Measurements from ENCODE around the gene SLC12A3. TPM values are rescaled to one million over a fixed set of nuclear protein-coding genes. Genes with fewer than 3 reads are reported as not detected.

SLC12A3 gene
- polyA plus RNA-seq, 4 donors: 1.3 to 37.8 (median 35.0) TPM

DNA sequence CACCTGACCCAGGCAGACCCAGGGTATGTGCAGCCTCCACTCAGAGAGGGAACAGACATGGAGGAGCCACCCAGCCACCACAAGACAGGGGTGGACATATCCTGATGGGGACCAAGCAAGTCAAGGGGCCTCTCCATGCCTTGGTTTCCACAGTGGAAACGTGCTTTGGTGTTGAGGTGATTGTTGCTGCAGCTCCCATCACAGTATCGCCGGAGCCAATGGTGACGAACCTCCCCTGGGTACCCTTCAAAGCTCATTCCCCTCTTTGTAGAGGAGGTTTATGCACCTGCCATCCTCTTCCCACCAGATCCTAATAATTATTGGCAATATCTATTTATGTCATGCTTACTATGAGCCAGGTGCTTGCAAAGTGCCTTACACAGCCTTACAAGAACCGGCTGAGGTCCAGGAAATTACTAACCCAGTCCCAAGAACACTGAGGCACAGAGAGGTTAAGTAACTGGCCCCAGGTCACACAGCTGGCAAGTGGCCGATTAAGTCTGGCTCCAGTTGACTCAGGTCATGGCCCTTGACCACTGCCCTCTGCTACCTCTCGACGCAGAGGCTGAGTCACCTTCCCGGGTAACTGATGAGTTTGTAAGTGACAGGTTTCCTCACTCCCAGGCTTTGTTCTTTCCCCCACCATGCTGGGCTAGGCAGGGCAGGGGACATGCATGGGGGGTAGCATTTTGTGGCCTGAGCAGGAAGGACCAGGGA is 20.6 kb downstream of the SLC12A3 start:
- no peak for DNase-seq (ENCODE audit: low read depth in 4 of 4, low spot score in 3 of 4)

DNA sequence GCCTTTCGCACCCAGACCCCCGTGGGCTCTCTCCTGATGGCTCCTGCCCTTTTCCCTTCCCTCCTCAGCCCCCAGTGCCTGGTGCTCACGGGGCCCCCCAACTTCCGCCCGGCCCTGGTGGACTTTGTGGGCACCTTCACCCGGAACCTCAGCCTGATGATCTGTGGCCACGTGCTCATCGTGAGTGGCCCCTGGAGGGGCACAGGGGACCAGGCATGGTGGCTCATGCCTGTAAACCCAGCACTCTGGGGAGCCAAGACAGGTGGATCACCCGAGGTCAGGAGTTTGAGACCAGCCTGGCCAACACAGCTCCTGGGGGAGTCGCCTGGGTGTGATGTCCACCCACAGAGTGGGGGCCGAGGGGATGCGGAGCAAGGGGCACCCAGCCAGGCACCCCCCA is 21.3 kb downstream of the SLC12A3 start:
- no peak for DNase-seq (ENCODE audit: low read depth in 4 of 4, low spot score in 3 of 4)

DNA sequence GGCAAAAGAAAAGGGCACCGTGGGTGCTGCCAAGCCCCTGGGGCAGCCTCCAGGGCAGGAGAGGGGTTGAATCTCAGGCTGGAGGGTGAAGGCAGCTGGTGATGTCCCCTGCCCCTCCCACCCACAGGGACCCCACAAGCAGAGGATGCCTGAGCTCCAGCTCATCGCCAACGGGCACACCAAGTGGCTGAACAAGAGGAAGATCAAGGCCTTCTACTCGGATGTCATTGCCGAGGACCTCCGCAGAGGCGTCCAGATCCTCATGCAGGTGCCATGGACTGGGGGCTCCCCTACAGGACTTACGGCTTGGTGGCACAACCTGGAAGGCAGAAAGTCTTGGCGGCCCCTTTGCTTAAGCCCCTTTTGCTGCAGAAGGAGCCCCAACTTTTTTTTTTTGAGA is 21.8 kb downstream of the SLC12A3 start:
- no peak for DNase-seq (ENCODE audit: low read depth in 4 of 4, low spot score in 3 of 4)

DNA sequence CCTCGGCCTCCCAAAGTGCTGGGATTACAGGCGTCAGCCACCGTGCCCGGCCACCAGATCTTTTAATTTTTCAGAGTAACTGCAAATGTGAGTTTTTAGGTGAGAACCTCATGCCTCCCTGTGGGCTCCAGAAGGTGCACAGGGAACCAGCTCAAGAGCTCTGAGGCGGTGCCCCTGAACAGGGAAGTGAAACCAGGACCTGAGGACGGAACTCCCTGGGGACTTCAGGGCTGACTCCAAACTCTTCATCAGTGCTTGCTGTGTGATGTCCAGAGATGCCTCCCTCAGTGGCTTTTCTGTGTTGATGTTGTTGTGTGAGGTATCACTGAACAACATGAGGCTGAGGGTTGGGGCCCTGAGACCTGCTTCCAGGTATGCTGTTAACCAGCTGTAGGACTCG is 23.8 kb downstream of the SLC12A3 start:
- DNase-seq (ENCODE audit: low read depth in 4 of 4, low spot score in 3 of 4): no peak

DNA sequence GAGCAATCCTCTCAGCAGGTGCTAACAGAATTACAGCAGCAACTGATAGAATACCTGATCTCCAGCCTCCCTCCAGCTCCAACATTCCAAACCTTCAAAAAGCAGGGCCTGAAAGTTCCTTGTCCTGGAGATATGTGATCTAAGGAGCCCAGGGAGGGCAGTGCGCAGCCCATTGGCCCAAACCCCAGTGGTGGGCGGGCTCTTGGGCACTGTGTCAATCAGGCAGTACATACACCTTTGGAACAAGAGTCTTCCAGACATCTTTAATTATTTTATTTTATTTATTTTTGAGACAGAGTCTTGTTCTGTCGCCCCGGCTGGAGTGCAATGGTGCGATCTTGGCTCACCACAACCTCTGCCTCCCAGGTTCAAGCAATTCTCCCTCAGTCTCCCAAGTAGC is 24.2 kb downstream of the SLC12A3 start:
- no peak for DNase-seq (ENCODE audit: low read depth in 4 of 4, low spot score in 3 of 4)

DNA sequence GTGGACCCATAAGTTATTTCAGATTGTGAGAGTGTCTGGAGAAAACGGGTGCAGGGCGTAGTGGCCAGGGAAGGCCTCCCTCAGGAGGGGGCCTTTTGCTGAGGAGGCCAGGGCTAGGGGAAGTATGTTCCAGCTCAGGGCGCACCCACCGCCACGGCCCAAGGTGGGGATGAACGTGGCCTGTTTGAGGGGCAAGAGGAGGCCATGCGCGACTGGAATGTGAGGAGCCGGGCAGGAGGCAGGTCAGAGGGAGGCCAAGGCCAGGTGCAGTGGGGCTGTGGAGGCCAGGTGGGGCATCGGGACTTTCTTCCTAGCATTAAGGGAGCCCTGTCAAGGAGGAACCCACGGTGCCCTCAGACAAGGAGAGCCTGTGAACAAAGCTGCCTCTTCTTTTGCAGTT is 26.7 kb downstream of the SLC12A3 start:
- no peak for DNase-seq (ENCODE audit: low read depth in 4 of 4, low spot score in 3 of 4)

DNA sequence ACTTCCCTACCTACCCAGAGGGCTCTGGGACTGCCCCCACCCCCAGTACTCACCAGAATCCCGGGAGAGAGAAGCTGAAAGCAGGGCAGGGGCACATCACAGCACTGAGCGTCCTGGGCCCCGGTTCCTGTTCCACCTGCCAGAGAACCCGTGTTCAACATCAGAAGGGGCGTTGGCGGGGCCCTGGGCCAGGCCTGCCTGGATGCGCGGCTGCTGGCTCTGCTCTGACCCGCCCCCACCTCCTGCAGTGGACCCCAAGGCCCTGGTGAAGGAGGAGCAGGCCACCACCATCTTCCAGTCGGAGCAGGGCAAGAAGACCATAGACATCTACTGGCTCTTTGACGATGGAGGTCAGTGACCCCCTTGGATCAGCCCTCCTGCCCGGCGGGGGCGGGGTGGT is 27.7 kb downstream of the SLC12A3 start:
- no peak for DNase-seq (ENCODE audit: low read depth in 4 of 4, low spot score in 3 of 4)

DNA sequence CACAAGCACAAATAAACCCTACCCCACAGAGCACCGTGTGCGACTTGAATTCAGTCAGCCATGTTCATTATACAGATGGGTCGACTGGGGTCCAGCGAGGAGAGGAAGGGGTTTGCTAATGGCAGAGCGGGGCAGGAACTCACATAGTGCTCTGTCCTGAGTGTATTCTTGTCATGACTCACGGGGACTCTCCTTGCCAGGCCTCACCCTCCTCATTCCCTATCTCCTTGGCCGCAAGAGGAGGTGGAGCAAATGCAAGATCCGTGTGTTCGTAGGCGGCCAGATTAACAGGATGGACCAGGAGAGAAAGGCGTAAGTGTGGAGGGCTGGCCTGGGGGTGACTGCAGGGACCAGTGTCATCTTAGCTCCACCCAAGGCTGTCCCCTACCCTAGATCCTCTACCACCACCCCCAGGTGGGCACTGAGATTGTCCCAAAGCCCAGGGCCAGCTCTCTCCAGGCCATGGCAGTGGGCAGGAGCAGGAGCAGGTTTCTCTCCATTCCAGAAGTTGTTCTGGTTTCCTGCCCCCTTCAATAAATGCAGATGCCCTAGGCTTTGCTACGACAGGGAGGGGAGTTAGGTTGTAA is 29.4 kb downstream of the SLC12A3 start:
- DNase-seq (ENCODE audit: low read depth in 4 of 4, low spot score in 3 of 4): no peak

DNA sequence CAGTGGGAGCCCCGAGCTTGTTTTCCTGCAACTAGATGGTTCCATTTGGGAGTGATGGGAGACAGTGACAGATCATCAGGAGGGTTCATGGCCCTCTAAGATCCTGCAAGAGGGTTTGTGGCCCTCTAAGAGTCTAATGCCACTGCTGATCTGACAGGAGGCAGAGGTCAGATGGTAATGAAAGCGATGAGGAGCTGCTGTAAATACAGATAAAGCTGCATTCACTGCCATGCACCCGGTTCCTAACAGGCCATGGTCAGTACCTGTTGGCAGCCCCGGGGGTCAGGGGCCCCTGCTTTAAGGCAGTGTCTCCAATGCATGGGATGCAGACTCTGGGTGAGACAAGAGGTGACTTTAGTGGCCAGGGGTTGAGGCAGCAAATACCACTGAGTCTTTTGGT is 30.8 kb downstream of the SLC12A3 start:
- DNase-seq (ENCODE audit: low read depth in 4 of 4, low spot score in 3 of 4): no peak

DNA sequence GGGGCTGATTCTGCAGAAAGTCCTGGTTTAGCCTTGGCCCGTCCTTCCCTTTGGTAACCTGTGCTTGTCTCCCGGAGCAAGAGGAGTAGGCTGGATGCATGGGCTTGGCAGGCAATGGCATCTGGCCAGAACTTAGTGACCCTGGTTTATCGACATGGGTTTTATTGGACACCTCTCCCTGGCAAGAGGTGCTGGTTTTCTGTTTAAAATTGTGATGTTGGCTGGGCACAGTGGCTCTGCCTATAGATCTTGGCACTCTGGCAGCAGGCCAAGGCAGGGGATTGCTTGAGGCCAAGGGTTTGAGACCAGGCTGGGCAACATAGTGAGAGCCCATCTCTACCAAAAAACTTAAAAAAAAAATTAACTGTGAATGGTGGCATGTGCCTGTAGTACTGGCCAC is 31.2 kb downstream of the SLC12A3 start:
- DNase-seq (ENCODE audit: low read depth in 4 of 4, low spot score in 3 of 4): no peak

DNA sequence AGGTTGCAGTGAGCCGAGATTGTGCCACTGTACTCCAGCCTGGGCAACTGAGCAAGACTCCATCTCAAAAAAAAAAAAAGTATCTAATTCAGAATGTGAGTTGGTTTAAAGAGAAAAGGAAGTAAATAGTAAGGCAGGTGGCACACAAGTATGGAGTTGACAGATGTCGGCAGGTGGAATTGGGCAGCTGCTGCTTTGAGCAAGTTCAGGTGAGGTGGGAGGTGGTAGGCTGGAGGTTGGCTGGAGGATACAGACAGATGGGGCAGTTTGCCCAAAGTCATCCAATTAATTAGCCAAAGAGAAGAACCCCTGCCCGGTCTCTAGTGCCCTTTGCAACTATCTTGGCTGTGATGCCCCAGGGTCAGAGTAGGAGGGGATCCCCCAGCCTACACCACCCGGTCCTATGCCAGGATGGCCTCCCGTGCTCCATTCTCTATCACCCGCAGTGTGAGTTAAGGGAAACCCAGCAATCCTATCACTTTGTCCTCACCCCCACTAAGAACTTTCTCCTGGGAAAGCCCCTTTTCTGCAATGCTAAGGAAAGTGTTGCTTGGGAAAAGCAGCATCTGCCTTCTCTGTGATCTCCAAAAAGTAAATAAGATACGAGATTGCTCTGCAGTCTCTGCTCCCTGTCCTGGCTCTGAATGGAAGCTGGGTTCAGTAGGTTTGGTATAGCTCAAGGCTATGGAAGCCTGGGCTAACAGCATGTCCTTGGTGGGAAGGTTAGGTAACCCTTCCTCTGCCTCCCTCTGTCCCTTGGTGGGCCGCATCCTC is 32.2 kb downstream of the SLC12A3 start:
- DNase-seq (ENCODE audit: low read depth in 4 of 4, low spot score in 3 of 4): no peak

DNA sequence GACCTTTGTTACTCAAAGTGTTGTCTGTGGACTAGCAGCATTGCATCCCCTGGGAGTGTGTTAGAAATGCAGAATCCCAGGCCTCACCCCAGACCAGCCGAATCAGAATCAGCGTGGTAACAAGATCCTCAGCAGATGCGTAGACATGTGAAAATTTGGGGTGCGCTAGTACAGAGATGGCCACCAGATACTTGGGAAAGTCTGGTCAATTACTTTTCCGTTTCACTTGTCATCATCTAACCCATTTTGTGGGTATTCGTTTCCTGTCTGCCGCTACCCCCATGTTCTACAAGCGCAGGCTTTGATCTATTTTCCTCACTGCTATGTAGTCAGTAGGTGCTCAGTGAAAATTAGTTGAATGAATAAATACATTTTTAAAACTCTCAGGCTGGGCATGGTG is 33.8 kb downstream of the SLC12A3 start:
- DNase-seq (ENCODE audit: low read depth in 4 of 4, low spot score in 3 of 4): no peak

DNA sequence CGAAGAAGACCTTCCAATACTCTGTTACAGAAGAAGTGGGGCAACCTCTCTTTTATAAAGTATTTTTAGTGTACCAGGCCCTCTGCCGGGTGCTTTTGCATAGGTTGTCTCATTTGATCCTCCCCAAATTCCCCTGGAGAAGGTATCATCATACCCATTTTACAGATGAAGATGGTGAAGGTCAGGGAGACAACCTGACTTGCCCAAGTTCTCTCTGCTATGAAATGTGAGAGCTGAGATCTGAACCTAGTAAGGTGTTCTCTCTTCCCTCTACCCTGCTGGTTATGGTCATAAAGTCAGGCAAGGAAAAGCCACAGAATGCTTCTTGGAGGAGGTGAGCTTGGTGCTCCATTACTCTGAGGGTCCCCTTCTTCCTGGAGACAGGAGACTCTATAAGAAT is 38.9 kb downstream of the SLC12A3 start:
- DNase-seq (ENCODE audit: low read depth in 4 of 4, low spot score in 3 of 4): no peak

DNA sequence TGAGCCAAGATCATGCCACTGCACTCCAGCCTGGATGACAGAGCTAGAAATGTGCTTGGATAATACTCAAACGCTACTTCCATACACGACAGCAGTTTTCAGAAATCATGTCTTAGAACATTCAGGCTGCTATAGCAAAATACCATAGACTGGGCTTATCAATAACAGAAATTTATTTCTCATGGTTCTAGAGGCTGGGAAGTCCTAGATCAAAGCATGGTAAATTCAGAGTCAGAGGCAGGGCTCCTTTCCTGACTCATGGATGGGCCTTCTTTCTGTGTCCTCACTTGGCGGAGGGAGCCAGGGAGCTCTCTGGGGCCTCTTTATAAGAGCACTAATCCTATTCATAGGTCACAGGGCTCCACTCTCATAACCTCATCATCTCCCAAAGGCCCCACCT is 42.4 kb downstream of the SLC12A3 start:
- no peak for DNase-seq (ENCODE audit: low read depth in 4 of 4, low spot score in 3 of 4)

DNA sequence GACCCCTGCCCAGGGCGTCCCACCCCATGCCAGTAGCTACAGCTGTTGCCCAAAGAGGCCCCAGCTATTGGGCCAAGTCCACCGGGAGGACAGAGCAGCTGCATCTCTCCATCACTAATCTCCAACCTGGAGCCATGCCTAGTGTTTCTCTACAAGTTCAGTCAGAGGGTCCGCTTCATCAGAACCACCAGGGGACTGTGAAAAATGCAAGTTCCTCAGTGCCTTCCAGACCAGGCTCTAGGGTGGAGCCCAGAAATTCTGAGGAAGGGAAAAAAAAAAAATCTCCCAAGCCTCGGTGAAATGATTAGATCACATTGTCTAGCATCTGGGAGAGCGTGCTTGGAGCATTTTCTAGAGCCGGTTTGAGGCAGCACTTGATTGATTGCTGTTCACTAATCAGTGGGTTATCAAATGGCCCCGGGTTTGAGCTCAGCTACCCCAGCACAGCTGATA is 44.5 kb downstream of the SLC12A3 start:
- no peak for DNase-seq (ENCODE audit: low read depth in 4 of 4, low spot score in 3 of 4)

DNA sequence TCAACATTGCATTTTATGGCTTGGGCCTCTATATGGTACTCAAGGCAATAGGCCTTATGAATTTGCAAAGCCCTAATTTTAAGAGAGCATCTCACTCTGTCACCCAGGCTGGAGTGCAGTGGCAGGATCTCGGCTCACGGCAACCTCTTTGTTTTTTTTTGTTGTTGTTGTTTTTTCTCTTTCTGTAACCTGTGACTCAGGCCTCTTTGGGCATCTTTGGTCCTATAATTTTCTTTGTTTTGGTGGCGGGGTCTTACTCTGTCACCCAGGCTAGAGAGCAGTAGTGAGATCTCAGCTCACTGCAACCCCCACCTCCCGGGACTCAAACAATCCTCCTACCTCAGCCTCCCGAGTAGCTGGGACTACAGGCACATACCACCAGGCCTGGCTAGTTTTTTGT is 45.1 kb downstream of the SLC12A3 start:
- DNase-seq (ENCODE audit: low read depth in 4 of 4, low spot score in 3 of 4): no peak

DNA sequence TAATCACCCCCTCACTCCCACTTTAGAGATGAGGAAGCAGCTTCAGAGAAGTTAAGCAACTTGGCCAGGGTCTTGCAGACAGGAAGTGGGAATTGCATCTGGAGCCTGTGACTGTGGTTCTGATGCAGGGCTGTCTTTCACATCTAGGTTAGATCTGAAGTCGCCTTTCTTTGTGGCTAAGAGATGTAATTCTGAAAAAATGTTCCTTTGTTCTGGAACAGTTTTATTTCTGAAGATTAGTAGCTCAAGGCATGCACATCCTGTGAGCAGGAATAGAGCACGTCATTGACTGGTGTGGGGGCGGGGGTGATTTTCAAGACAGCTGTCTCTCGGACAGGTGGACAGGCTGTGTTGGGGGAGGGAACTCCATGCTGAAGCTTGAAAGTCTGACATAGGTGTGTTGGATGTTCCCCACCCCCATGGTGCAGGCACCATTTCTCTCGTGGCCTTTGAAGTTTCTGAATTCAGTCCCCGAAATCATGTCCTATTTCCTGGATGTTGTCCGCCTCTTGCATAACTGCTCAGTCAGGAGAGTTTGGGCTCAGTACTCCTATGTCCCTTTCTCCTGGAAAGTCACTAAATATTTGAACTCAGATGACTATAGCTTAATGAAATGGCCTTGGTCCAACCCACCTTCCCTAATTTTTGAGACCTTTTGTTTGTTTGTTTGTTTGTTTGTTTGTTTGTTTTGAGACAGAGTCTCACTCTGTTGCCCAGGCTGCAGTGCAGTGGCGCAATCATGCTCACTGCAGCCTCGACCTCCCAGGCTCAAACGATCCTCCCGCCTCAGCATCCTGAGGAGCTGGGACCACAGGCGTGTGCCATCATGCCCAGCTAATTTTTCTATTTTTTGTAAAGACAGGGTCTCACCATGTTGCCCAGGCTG is 45.9 kb downstream of the SLC12A3 start:
- no peak for DNase-seq (ENCODE audit: low read depth in 4 of 4, low spot score in 3 of 4)

DNA sequence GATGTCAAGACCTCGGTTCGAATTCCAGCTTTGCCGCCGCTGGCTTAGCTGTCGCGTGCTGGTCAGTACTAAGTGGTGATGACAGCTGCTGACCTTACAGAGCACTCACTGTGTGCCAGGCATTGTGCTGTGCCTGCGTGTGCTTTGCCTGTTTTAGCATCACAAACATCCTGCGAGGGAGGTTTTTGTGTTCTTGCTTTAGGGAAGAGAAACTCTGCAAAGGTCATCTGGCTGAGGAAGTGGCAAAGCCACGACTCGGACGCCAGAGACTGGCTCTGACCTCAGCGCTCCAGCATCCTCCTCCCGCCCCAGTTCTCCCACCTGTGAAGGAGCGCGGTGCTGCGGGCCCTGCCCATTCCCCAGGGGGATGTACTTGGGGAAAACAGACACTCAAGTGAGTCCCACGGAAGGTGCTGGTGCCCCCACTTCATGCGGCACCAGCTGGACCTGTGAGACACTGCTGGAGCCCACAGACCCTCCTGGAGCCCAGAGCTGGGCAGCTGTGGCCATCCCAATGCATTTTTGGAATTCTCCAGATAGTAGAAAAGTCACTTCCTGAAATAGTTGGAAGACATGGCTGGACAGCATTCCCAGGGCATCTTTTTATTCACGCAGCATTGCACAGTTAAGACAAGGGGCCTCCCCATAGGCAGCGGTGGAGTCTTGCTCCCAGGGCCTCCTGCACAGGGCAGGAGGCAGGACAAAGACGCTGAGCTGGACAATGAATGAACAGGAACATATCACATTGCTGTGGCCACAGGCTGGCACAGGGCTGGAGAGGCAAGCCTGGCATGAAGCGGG is 47.0 kb downstream of the SLC12A3 start:
- no peak for DNase-seq (ENCODE audit: low read depth in 4 of 4, low spot score in 3 of 4)

DNA sequence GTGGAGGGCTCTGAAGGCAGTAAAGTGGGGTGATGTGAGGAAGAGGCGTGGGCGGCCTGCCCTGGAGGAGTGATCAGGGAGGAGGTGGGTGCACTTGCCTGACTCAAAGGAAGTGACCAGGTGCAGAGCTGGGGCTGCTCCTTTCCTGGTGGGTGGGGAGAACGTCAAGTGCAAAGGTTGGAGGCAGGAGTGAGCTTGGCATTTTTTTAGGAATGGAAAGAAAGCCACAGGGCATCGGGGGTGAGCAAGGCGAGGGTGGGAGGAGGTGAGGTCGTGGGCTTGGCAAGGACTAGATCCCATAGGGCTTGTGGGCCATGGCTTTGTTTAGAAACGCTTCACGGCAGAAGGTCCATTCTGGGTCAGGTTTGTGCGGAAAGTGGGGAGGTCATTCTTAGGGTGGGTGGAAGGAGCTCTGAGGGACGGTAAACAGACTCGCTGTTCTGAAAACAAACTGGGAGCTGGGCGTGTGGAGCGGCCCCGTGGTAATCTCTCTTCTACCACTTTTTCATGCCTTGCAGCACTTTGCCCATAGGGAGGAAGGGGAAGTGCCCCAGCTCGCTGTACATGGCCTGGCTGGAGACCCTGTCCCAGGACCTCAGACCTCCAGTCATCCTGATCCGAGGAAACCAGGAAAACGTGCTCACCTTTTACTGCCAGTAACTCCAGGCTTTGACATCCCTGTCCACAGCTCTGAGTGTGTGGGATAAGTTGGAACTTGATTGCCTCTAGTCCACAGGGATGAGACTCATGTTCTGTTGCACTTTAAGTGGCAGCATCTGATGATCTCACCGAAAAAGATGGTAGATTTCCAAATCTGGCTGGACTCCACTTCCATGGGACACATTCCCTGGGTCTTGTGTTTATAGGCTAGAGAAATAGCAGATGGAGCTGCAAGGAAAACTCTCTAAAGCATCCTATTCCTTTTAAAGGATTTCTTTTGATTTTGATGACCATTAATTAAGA is 48.0 kb downstream of the SLC12A3 start:
- no peak for DNase-seq (ENCODE audit: low read depth in 4 of 4, low spot score in 3 of 4)
